Esophagus (tissue), 2 donors: ENCODE measurements around the gene CSAD. TPM values are rescaled to one million over a fixed set of nuclear protein-coding genes. Genes with fewer than 3 reads are reported as not detected.

Experiments
- H3K27ac ChIP-seq, 2 donors: one replicate each; pipeline ENCODE4 v1.5.1; 2013; ENCODE audit warnings: low read depth in 2 of 2, mild to moderate bottlenecking in 2 of 2, inconsistent platforms in 1 of 2, low read length in 1 of 2, moderate library complexity in 1 of 2
- H3K27me3 ChIP-seq, 2 donors: one replicate each; pipeline ENCODE4 v1.6.1; 2013; ENCODE audit warnings: low read length in 2 of 2, control low read depth in 1 of 2, mild to moderate bottlenecking in 1 of 2; ENCODE audit not compliant: insufficient read depth in 2 of 2, control insufficient read depth in 1 of 2
- H3K36me3 ChIP-seq, 2 donors: one replicate each; pipeline ENCODE4 v1.6.1; 2013; ENCODE audit warnings: low read length in 1 of 2; ENCODE audit not compliant: control insufficient read depth in 2 of 2, insufficient read depth in 2 of 2
- H3K4me1 ChIP-seq, 2 donors: one replicate each; pipeline ENCODE4 v1.6.1; 2013; ENCODE audit warnings: low read length in 1 of 2; ENCODE audit not compliant: control insufficient read depth in 2 of 2, insufficient read depth in 2 of 2
- H3K4me3 ChIP-seq, 2 donors: one replicate each; pipeline ENCODE4 v1.5.1; 2013; ENCODE audit warnings: low read length in 2 of 2, mild to moderate bottlenecking in 2 of 2, low read depth in 1 of 2, moderate library complexity in 1 of 2
- H3K9me3 ChIP-seq, 2 donors: one replicate each; pipeline ENCODE4 v1.6.1; 2013; ENCODE audit warnings: mild to moderate bottlenecking in 2 of 2, low read depth in 1 of 2, low read length in 1 of 2, moderate library complexity in 1 of 2; ENCODE audit not compliant: control insufficient read depth in 2 of 2, insufficient read depth in 1 of 2
- WGBS, 2 donors: extraction: QIAGEN DNeasy Blood & Tissue Kit; methylation state at CpG; one replicate each; pipeline ENCODE4 v1.1.7; 2013; 5-methylcytosine and 5-hydroxymethylcytosine counted together
- polyA plus RNA-seq, 2 donors: library from polyadenylated mRNA; stranded (reverse); fragments of 200-250 nt; gene quantifications; one replicate each; pipeline ENCODE4 v1.2.3, GENCODE V29; 2013
- donor health status: healthy with polysubstance abuse.
- donor health status: Bipolar disorder and iron deficiency.

Gene CSAD
- polyA plus RNA-seq, 2 donors: 25.6 to 63.7 TPM

GRCh38 chr12:53193985-53194716, 13.4 kb upstream of the CSAD start:
- Histone ChIP-seq H3K27ac (no peak overlapping the region), H3K4me3 (no peak overlapping the region), H3K4me1 (peaks cover 0 to 5% of the 10 kb centered on the region in 2 donors), H3K36me3 (peaks cover 2 to 32% of the 10 kb centered on the region in 2 donors), H3K9me3 (no peaks in the 10 kb centered on the region), H3K27me3 (no peaks in the 10 kb centered on the region)
- WGBS, 2 donors: 70 to 77% methylated on average over 11 of the region's 11 CpGs

GRCh38 chr12:53193040-53193439, 12.3 kb upstream of the CSAD start:
- Histone ChIP-seq H3K9me3 (no peaks in the 10 kb centered on the region), H3K36me3 (peaks cover 4 to 33% of the 10 kb centered on the region in 2 donors), H3K27ac (no peak overlapping the region), H3K4me1 (peaks cover 0 to 5% of the 10 kb centered on the region in 2 donors), H3K27me3 (no peaks in the 10 kb centered on the region), H3K4me3 (no peak overlapping the region)
- WGBS, 2 donors: 86 to 88% methylated on average over 9 of the region's 9 CpGs

DNA sequence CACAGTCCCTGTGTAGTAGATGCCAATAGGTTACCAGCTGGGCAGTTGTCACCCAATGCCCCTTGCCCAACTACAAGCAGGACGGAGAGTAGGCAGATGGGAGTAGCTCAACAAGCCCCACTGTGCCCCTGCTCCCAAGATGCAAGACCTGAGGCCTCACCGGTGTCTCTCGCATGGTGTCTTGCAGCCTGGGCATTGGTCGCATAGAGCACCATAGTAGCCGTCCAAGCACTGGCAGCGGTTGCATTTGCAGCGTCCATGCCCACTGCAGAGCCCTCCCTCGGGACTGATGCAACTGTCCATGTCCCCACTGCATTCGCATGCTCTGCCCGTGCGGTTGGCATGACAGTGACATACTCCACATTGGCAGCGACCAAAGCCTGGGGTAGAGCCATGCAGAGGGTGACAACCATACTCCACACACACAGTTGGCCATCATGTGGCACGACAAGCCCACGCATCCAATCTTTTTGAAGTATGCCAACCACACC, 11.9 kb upstream of the CSAD start:
- no peak overlapping the region for H3K27ac ChIP-seq
- 88 to 92% methylated on average over 14 of the region's 14 CpGs for WGBS, 2 donors
- no peaks in the 10 kb centered on the region for H3K9me3 ChIP-seq
- H3K27me3 ChIP-seq: no peaks in the 10 kb centered on the region
- peaks cover 9 to 37% of the 10 kb centered on the region in 2 donors for H3K36me3 ChIP-seq
- H3K4me3 ChIP-seq: no peak overlapping the region
- peaks cover 0 to 5% of the 10 kb centered on the region in 2 donors for H3K4me1 ChIP-seq

DNA sequence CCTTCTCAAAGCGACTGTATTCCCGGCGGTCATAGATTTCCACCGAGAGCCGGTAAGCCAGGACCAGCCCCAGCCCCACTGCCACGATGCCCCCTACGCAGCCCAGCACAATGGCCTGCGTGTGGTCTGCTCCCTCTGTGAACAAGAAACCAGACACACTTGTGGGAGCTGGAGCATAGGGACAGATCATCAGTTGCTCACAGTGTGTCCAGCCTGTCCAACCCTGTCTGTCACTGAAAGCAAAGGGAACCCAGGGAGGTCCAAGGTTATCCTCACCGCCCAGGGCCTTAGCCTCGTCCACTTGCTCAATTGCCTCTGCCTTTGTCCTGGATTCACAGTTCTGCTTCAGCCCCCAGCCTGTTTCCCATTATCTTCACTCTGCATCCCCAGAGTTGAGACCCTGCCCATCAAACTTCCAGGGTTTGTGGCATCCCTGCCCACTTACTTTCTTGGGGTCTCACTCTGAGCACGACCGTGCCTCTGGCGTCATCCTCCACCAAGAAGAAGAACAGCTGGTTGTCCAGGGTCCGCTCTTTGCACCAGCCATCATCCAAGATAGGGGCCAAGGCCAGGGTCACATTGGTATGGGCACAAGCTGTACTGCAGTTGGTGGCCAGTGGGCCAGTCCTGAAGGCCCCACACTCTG, 11.3 kb upstream of the CSAD start:
- Histone ChIP-seq H3K27ac (no peak overlapping the region), H3K4me1 (peaks cover 0 to 2% of the 10 kb centered on the region in 2 donors), H3K27me3 (no peaks in the 10 kb centered on the region), H3K9me3 (no peaks in the 10 kb centered on the region), H3K36me3 (peaks cover 14 to 37% of the 10 kb centered on the region in 2 donors), H3K4me3 (no peak overlapping the region)
- 89 to 91% methylated on average over 14 of the region's 14 CpGs for WGBS, 2 donors

DNA sequence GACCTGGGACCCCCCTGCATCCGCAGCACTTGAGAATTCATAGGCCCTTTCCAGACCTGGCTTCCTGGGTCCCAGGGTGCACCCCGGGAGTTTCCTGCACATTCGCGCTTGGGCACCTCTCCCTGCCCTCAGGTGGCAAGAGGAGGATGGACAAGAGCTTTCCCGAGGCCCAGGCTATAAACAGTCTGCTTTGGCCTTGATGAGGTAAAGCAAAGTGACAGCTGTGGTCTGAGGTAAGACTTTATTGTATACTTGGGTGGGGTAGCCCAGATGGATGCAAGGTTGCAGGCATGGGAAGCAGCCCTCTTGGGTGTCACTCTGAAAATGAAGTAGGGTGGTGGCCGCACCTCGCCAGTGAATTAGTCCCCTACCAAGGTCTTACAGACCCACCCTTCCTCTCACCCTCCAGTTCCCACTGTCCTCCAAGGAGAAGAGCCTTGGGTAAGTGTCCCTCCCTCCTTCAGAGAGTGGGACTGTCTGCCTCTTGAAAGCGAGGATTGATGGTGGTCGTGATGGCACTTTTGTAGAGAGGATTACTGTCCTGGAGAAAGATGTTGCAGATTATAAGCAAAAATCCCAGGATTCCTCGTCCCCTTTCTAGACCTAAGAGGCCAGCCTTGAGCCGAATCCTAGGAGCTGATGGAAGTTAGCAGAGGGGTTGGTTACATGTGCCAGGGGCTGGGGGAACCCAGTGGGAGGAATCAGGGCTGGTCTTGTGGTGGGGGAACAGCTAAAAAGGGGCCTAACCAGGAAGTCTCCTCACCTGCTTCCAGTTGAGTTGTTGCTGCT, 10.6 kb upstream of the CSAD start:
- Histone ChIP-seq H3K36me3 (peaks cover 16 to 42% of the 10 kb centered on the region in 2 donors), H3K4me3 (no peak overlapping the region), H3K27ac (no peak overlapping the region), H3K27me3 (no peaks in the 10 kb centered on the region), H3K4me1 (peaks cover 0 to 2% of the 10 kb centered on the region in 2 donors), H3K9me3 (no peaks in the 10 kb centered on the region)
- WGBS, 2 donors: 76 to 81% methylated on average over 11 of the region's 11 CpGs

DNA sequence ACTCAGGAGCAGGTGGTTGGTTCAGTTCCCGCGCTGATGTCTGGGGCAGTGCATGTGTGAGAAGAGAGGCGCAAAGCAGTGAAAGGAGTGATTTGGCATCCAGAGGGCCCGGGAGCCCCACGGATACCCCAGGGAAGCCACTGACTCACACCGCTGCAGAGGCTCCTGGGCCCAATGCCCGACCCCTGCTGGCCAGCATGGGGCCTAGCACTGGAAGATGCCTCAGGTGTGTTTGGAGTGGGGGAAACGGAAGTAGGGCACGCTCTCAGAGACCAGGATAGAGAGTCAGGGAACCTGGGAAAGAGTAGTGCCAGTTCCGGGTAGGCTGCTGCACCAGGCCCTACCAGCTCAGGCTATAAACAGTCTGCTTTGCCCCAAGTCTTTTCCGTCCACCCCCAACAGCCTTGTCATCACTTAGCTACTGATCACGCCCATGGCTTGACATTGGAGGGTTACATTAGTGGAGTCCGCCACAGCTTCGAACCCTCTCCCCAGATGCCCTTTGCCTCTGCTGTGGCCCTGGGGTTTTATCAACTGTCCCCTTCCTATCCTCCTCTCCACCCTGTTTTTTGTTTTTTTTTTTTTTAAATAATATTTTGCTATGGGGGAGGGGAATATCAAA, 9.5 kb upstream of the CSAD start:
- Histone ChIP-seq H3K9me3 (no peaks in the 10 kb centered on the region), H3K4me1 (peaks cover 0 to 2% of the 10 kb centered on the region in 2 donors), H3K36me3 (peaks cover 16 to 48% of the 10 kb centered on the region in 2 donors), H3K27me3 (no peaks in the 10 kb centered on the region), H3K4me3 (no peak overlapping the region), H3K27ac (peak overlapping the region in 1 of 2 donors; percentile 36)
- 41 to 45% methylated on average over 14 of the region's 14 CpGs for WGBS, 2 donors

- H3K4me1 ChIP-seq: peaks cover 0 to 6% of the 10 kb centered on the region in 2 donors
- 79 to 87% methylated on average over 15 of the region's 15 CpGs for WGBS, 2 donors
- H3K9me3 ChIP-seq: no peaks in the 10 kb centered on the region
- H3K27me3 ChIP-seq: no peaks in the 10 kb centered on the region
- no peak overlapping the region for H3K4me3 ChIP-seq
- H3K27ac ChIP-seq: no peak overlapping the region
- H3K36me3 ChIP-seq: peaks cover 16 to 43% of the 10 kb centered on the region in 2 donors
Measured at GRCh38 chr12:53187145-53187899, 6.6 kb upstream of the CSAD start.

DNA sequence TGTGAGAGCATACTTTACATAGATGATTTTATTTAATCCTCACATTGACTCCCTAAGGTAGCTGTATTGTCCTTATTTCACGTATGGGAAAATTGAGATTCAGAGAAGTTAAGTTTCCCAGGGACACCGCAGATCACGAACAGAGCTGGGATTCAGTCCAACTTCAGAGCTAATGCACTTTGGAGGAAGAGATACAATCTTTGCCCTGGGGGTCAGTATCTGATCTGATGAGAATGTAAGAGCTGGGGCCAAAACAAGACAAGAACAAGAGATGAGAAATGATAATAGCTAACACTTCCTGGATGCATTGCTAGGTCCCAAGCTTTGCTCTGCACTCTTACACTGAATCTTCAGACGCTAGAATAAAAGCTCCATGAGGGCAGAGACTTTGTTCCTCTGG, 6.0 kb upstream of the CSAD start:
- peaks cover 0 to 10% of the 10 kb centered on the region in 2 donors for H3K4me1 ChIP-seq
- H3K4me3 ChIP-seq: no peak overlapping the region
- H3K9me3 ChIP-seq: no peaks in the 10 kb centered on the region
- 92% methylated on average over 4 of the region's 4 CpGs for WGBS, 2 donors
- H3K27ac ChIP-seq: no peak overlapping the region
- H3K27me3 ChIP-seq: no peaks in the 10 kb centered on the region
- H3K36me3 ChIP-seq: peaks cover 16 to 38% of the 10 kb centered on the region in 2 donors
